Neural cell (in vitro differentiated cells): ENCODE measurements around the gene FCAMR. TPM values are rescaled to one million over a fixed set of nuclear protein-coding genes. Genes with fewer than 3 reads are reported as not detected.

Source experiments
- H2AFZ ChIP-seq: fragments of 200-600, 300-800 bp; sonication (generic), shearing (Covaris generic); 2 replicates; pipeline ENCODE4 v1.6.0; 2014; ENCODE audit warnings: low read depth, mild to moderate bottlenecking, antibody characterized with exemption, low read length, moderate library complexity
- H3F3A ChIP-seq: fragments of 200-600 bp; shearing (Covaris generic); 2 replicates; pipeline ENCODE4 v1.6.1; 2016; ENCODE audit warnings: mild to moderate bottlenecking, moderate library complexity, mixed read lengths, antibody characterized with exemption, low read length; ENCODE audit not compliant: insufficient read depth, poor library complexity, severe bottlenecking
- H3K27ac ChIP-seq: fragments of 200-600, 300-800 bp; sonication (generic), shearing (Covaris generic); 2 replicates; pipeline ENCODE4 v1.5.1; 2014; ENCODE audit warnings: mild to moderate bottlenecking, low read length, moderate library complexity
- H3K27me3 ChIP-seq: fragments of 300-800, 200-600 bp; sonication (generic), shearing (Covaris generic); 2 replicates; pipeline ENCODE4 v1.6.0; 2014; ENCODE audit warnings: mild to moderate bottlenecking, low read depth, low read length, moderate library complexity; ENCODE audit not compliant: insufficient read depth
- H3K36me3 ChIP-seq: fragments of 300-800, 200-600 bp; sonication (generic), shearing (Covaris generic); 2 replicates; pipeline ENCODE4 v1.5.1; 2014; ENCODE audit warnings: mild to moderate bottlenecking, antibody characterized with exemption, low read length, moderate library complexity; ENCODE audit not compliant: insufficient read depth
- H3K4me2 ChIP-seq: fragments of 300-800, 200-600 bp; sonication (generic), shearing (Covaris generic); 2 replicates; pipeline ENCODE4 v1.6.0; 2014; ENCODE audit warnings: mild to moderate bottlenecking, low read length
- H3K4me3 ChIP-seq: fragments of 300-800, 200-600 bp; sonication (generic), shearing (Covaris generic); 2 replicates; pipeline ENCODE4 v1.5.1; 2014; ENCODE audit warnings: mild to moderate bottlenecking, low read length, moderate library complexity
- H3K79me2 ChIP-seq: fragments of 200-600 bp; shearing (Covaris generic); replicated peaks from 2 replicates; pipeline ENCODE4 v1.6.0; 2014; ENCODE audit warnings: mild to moderate bottlenecking, low read length, moderate library complexity; ENCODE audit not compliant: insufficient read depth
- H3K9ac ChIP-seq: fragments of 300-800, 200-600 bp; sonication (generic), shearing (Covaris generic); 2 replicates; pipeline ENCODE4 v1.6.1; 2016; ENCODE audit warnings: mild to moderate bottlenecking, low read length, mixed read lengths
- H3K9me2 ChIP-seq: fragments of 200-600 bp; shearing (Covaris generic); 2 replicates; pipeline ENCODE4 v1.6.1; 2016; ENCODE audit warnings: mild to moderate bottlenecking, low read length, mixed read lengths; ENCODE audit not compliant: insufficient read depth
- H3K9me3 ChIP-seq: fragments of 200-600, 300-800 bp; sonication (generic), shearing (Covaris generic); 2 replicates; pipeline ENCODE4 v1.6.1; 2016; ENCODE audit warnings: mild to moderate bottlenecking, mixed run types, low read length, moderate library complexity, mixed read lengths
- H4K20me1 ChIP-seq: fragments of 200-600 bp; shearing (Covaris generic); 2 replicates; pipeline ENCODE4 v1.6.1; 2016; ENCODE audit warnings: mild to moderate bottlenecking, mixed run types; ENCODE audit not compliant: insufficient read depth
- CTCF ChIP-seq: fragments of 450-650 bp; IDR thresholded peaks from 2 replicates; pipeline ENCODE4 v1.5.1; 2014; ENCODE audit warnings: antibody characterized with exemption, mild to moderate bottlenecking, moderate library complexity; ENCODE audit not compliant: poor library complexity, severe bottlenecking
- EP300 ChIP-seq: fragments of 450-650 bp; conservative IDR thresholded peaks from 2 replicates; pipeline ENCODE4 v1.6.1; 2014; ENCODE audit warnings: antibody characterized with exemption, mild to moderate bottlenecking, moderate library complexity; ENCODE audit not compliant: poor library complexity, severe bottlenecking
- EZH2 ChIP-seq: fragments of 200-600, 300-800 bp; shearing (Covaris generic), sonication (generic); IDR thresholded peaks from 2 replicates; pipeline ENCODE4 v1.6.1; 2014; ENCODE audit warnings: antibody characterized with exemption, low read length, borderline replicate concordance, mild to moderate bottlenecking; ENCODE audit not compliant: insufficient read depth, poor library complexity, severe bottlenecking
- MXI1 ChIP-seq: fragments of 450-650 bp; conservative IDR thresholded peaks from 2 replicates; pipeline ENCODE4 v1.6.1; 2014; ENCODE audit warnings: antibody characterized with exemption, mild to moderate bottlenecking; ENCODE audit not compliant: poor library complexity, severe bottlenecking
- POLR2AphosphoS5 ChIP-seq: IDR thresholded peaks from 2 replicates; pipeline ENCODE4 v1.6.1; 2012
- RAD21 ChIP-seq: fragments of 450-650 bp; conservative IDR thresholded peaks from 2 replicates; pipeline ENCODE4 v1.6.1; 2014; ENCODE audit warnings: antibody characterized with exemption, mild to moderate bottlenecking, moderate library complexity
- REST ChIP-seq: IDR thresholded peaks from 2 replicates; pipeline ENCODE4 v1.6.1; 2012; ENCODE audit warnings: borderline replicate concordance
- SMC3 ChIP-seq: fragments of 450-650 bp; conservative IDR thresholded peaks from 2 replicates; pipeline ENCODE4 v1.6.1; 2014; ENCODE audit warnings: antibody characterized with exemption, mild to moderate bottlenecking, moderate library complexity; ENCODE audit not compliant: poor library complexity
- TAF1 ChIP-seq: IDR thresholded peaks from 2 replicates; pipeline ENCODE4 v1.6.1; 2012; ENCODE audit warnings: low read depth
- polyA plus RNA-seq: library from polyadenylated mRNA; depleted of rRNA; stranded (reverse); fragments of >200 nt; gene quantifications from 2 replicates; pipeline ENCODE4 v1.2.3, GENCODE V29; 2014

Gene FCAMR
- polyA plus RNA-seq, 1 donor from 2014 or later = not detected

- Histone ChIP-seq H3K4me2 (no peak overlapping the region), H3K9me3 (no peaks in the 10 kb centered on the region), H3K36me3 (no peaks in the 10 kb centered on the region), H3K9me2 (no peaks in the 10 kb centered on the region), H3K79me2 (no peaks in the 10 kb centered on the region), H4K20me1 (no peaks in the 10 kb centered on the region), H3K4me3 (no peak overlapping the region), H3K27ac (no peak overlapping the region), H3K27me3 (no peaks in the 10 kb centered on the region), H3K9ac (no peak overlapping the region), H3F3A (no peaks in the 10 kb centered on the region), H2AFZ (no peak overlapping the region)
- TF ChIP-seq MXI1 (no peak), REST (no peak), EP300 (no peak), EZH2 (no peak), RAD21 (no peak), POLR2AphosphoS5 (no peak), TAF1 (no peak), SMC3 (no peak), CTCF (no peak)
These were observed 21.1 kb downstream of the FCAMR start for GRCh38 chr1:206949208-206949607.

GRCh38 chr1:206947255-206947654 lies 23.0 kb downstream of the FCAMR start:
- Histone ChIP-seq H3K9me2 (no peaks in the 10 kb centered on the region), H2AFZ (no peak overlapping the region), H4K20me1 (no peaks in the 10 kb centered on the region), H3K36me3 (no peaks in the 10 kb centered on the region), H3K79me2 (no peaks in the 10 kb centered on the region), H3F3A (no peaks in the 10 kb centered on the region), H3K4me2 (no peak overlapping the region), H3K27me3 (no peaks in the 10 kb centered on the region), H3K9me3 (no peaks in the 10 kb centered on the region), H3K4me3 (no peak overlapping the region), H3K9ac (no peak overlapping the region), H3K27ac (no peak overlapping the region)
- TF ChIP-seq EZH2 = no peak
- TF ChIP-seq REST = no peak
- no peak for TF ChIP-seq RAD21
- no peak for TF ChIP-seq CTCF
- TF ChIP-seq SMC3 = no peak
- no peak for TF ChIP-seq EP300
- TF ChIP-seq TAF1 = no peak
- TF ChIP-seq POLR2AphosphoS5 = no peak
- no peak for TF ChIP-seq MXI1
